Mesodermal cell (in vitro differentiated cells): Measurements from ENCODE around the gene PLD1. TPM values are rescaled to one million over a fixed set of nuclear protein-coding genes. Genes with fewer than 3 reads are reported as not detected.
"Not testable (repeated sequence)": the region's sequence is repeated elsewhere in the genome, so short reads cannot be mapped to it uniquely, and the experiment has no call there.

Experiments used
- H3K27ac ChIP-seq: 2 replicates; pipeline ENCODE4 v1.7.0; 2013; ENCODE audit warnings: mild to moderate bottlenecking, low read depth, low read length, moderate library complexity; ENCODE audit not compliant: severe bottlenecking
- H3K36me3 ChIP-seq: 2 replicates; pipeline ENCODE4 v1.7.1; 2013; ENCODE audit warnings: mild to moderate bottlenecking, low read length, moderate library complexity; ENCODE audit not compliant: control insufficient read depth, insufficient read depth
- H3K4me1 ChIP-seq: one replicate; pipeline ENCODE4 v1.7.1; 2013; ENCODE audit warnings: mild to moderate bottlenecking, low read length; ENCODE audit not compliant: insufficient read depth, control insufficient read depth, poor library complexity, severe bottlenecking
- H3K4me3 ChIP-seq: 2 replicates; pipeline ENCODE4 v1.7.0; 2013; ENCODE audit warnings: low read length, control low read depth, mild to moderate bottlenecking; ENCODE audit not compliant: insufficient read depth, poor library complexity, severe bottlenecking; ENCODE audit errors: extremely low read depth
- H3K9me3 ChIP-seq: 2 replicates; pipeline ENCODE4 v1.7.1; 2013; ENCODE audit warnings: mild to moderate bottlenecking, low read length, moderate library complexity; ENCODE audit not compliant: control insufficient read depth
- WGBS, 2 experiments: methylation state at CpG; one replicate each; pipeline ENCODE4 v1.1.5; 2013; ENCODE audit warnings: missing lambda C conversion rate in 2 of 2; ENCODE audit not compliant: insufficient coverage in 2 of 2; 5-methylcytosine and 5-hydroxymethylcytosine counted together
- polyA plus RNA-seq, 2 experiments: library from polyadenylated mRNA; stranded (reverse); fragments of 50-300 nt; gene quantifications; one replicate each; pipeline ENCODE4 v1.2.3, GENCODE V29; 2013

The PLD1 gene, protein sequence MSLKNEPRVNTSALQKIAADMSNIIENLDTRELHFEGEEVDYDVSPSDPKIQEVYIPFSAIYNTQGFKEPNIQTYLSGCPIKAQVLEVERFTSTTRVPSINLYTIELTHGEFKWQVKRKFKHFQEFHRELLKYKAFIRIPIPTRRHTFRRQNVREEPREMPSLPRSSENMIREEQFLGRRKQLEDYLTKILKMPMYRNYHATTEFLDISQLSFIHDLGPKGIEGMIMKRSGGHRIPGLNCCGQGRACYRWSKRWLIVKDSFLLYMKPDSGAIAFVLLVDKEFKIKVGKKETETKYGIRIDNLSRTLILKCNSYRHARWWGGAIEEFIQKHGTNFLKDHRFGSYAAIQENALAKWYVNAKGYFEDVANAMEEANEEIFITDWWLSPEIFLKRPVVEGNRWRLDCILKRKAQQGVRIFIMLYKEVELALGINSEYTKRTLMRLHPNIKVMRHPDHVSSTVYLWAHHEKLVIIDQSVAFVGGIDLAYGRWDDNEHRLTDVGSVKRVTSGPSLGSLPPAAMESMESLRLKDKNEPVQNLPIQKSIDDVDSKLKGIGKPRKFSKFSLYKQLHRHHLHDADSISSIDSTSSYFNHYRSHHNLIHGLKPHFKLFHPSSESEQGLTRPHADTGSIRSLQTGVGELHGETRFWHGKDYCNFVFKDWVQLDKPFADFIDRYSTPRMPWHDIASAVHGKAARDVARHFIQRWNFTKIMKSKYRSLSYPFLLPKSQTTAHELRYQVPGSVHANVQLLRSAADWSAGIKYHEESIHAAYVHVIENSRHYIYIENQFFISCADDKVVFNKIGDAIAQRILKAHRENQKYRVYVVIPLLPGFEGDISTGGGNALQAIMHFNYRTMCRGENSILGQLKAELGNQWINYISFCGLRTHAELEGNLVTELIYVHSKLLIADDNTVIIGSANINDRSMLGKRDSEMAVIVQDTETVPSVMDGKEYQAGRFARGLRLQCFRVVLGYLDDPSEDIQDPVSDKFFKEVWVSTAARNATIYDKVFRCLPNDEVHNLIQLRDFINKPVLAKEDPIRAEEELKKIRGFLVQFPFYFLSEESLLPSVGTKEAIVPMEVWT
- 15.1 TPM for polyA plus RNA-seq (2013, experiment 1 of 2)
- polyA plus RNA-seq (2013, experiment 2 of 2): 20.3 TPM

DNA sequence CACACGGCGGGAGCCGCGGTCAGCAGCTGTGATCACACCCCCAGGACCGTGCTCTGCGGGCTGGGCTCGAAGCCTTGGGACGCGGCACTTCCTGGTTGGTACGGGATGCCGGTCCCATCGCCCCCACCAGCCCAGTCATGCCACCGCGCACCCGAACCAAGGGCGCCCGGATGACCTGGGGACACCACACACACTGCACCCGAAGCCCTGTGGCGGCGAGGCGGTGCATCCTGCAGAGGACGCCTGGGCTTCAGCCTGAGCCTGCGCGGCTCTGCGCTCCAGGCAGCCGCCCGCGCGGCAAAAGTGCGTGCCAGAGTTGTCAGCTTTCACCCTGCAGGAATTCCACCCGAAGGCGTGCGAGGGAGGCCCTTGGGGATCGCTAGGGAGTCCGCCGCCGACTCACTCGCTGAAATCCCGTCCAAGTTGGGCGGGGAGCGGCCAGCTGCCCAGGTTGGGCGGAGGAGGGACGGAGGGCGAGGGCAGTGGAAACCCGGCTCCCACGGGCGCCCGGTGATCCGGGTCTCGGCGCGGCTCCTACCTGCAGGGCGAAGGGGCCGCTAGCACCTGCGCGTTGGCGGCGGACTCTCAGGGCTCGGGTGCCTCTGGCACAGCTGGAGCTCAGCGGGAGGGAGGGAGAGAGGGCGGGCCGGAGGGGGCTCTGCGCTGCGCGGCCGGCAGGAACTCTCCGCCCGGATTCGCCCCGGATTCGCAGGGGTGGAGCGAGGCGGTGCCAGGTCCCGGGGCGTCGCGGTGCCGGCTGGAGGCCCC, at the start of gene PLD1:
Gene PLD1 (minus strand): TSS at position 623 of the 768 bp plus-strand sequence. CDS start 72,432 bp downstream, outside the sequence.
- Histone ChIP-seq H3K27ac (peak within 1 kb of the TSS; percentile 73), H3K4me3 (peak within 1 kb of the TSS; percentile 71), H3K36me3 (no peaks in the 10 kb centered on the region), H3K4me1 (peaks cover 35% of the 10 kb centered on the region), H3K9me3 (no peaks in the 10 kb centered on the region)
- 0 to 1% methylated on average over 52 to 64 of the region's 78 CpGs for WGBS, 2 experiments

DNA sequence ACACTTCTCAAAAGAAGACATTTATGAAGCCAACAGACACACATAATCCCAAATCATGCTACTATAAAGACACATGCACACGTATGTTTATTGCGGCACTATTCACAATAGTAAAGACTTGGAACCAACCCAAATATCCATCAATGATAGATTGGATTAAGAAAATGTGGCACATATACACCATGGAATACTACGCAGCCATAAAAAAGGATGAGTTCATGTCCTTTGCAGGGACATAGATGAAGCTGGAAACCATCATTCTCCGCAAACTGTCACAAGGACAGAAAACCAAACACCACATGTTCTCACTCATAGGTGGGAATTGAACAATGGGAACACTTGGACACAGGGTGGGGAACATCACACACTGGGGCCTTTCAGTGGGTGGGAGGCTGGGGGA, 48.5 kb upstream of the PLD1 start:
- Histone ChIP-seq H3K4me1 (peaks cover 10% of the 10 kb centered on the region), H3K9me3 (peaks cover 24% of the 10 kb centered on the region)
- not testable (repeated sequence) for H3K4me3 ChIP-seq, H3K27ac ChIP-seq, H3K36me3 ChIP-seq
- WGBS, 2 experiments: no CpG with 5 or more reads among the region's 4 CpGs

DNA sequence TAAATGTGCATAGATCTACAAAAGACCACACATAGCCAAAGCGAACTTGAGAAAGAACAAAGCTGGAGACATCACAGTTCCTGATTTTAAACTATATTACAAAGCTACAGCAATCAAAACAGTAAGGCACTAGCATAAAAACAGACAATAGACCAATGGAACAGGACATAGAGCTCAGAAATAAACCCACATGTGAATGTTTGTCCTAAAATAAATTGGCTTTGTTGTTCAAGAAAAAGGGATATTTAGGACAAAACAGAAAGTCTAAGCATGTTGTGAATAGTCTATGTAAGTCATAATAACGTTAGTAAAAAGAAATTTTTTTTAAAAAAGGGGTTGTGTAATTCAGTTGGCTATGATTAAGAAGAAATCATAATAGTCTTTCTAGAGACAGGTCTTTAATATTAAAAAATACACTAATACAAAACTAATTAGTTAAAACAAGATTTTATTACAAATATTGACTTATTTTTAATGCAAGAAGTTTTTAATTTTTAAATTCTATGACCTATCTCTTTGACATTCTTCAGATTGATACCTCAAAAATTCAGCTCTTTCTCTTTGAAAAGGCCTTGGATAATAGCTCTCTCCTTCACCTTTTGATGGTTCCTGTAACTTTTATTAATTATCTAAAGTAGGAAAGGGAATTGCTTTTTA, 44.5 kb upstream of the PLD1 start:
- Histone ChIP-seq H3K9me3 (peaks cover 41% of the 10 kb centered on the region), H3K4me3 (no peak overlapping the region), H3K4me1 (peaks cover 8% of the 10 kb centered on the region), H3K27ac (no peak overlapping the region), H3K36me3 (no peaks in the 10 kb centered on the region)
- WGBS, 2 experiments: 90 to 100% methylated on average over 1 to 2 of the region's 2 CpGs

DNA sequence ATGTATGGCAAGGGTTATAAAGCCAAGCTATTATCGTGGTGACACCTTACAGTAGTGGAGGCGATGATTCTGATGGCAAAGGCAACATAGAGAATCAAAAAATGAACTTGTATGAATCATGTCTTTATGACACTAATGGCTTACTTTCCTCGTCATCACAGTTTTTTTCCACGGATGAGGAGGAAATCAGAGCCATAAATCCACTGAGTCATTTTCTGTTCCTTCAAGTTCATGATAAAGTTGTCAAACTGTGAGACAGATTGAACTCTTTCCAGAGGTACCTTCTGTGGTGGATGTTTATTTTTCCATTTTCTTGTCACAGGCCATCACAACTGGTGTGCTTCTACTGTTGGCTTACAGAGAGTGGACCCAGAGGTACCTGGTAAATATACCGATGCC, 41.4 kb upstream of the PLD1 start:
- WGBS, 2 experiments: 88 to 96% methylated on average over 4 of the region's 5 CpGs
- no peaks in the 10 kb centered on the region for H3K36me3 ChIP-seq
- H3K27ac ChIP-seq: no peak overlapping the region
- no peak overlapping the region for H3K4me3 ChIP-seq
- peaks cover 21% of the 10 kb centered on the region for H3K4me1 ChIP-seq
- H3K9me3 ChIP-seq: peaks cover 41% of the 10 kb centered on the region

DNA sequence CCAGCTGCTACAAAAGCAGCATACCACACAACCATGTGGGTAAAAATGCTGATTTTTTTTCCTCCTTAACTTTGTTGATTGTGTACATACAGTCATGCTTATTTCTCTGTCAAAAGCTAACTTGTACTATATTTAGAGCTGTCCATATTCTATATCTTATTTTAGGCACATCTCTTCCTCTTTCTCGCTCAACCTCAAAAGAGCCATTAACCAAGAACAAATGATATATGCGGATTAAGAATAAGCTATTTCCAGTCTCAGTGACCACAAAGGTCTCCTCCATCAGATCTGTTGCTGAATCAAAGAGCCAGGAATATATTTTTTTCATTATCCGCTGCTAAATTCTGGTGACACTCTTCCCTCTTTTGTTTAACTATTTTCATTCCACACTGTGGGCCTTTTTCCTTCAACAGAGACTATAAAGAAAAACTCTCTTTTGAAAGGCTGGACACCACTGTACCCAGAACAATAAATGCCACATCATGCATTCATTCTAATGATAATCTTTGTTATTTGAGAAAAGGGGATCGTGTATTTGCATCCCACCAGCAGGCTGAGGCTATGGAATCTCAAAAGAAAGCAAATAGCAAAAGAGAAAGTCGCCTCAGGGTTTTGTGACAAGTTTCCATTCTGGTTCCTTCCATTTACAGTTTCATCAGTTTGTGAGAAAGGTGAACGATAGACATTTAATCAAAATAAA, 40.8 kb upstream of the PLD1 start:
- 81 to 82% methylated on average over 4 to 5 of the region's 6 CpGs for WGBS, 2 experiments
- Histone ChIP-seq H3K36me3 (no peaks in the 10 kb centered on the region), H3K27ac (no peak overlapping the region), H3K9me3 (peaks cover 37% of the 10 kb centered on the region), H3K4me3 (no peak overlapping the region), H3K4me1 (peaks cover 21% of the 10 kb centered on the region)

DNA sequence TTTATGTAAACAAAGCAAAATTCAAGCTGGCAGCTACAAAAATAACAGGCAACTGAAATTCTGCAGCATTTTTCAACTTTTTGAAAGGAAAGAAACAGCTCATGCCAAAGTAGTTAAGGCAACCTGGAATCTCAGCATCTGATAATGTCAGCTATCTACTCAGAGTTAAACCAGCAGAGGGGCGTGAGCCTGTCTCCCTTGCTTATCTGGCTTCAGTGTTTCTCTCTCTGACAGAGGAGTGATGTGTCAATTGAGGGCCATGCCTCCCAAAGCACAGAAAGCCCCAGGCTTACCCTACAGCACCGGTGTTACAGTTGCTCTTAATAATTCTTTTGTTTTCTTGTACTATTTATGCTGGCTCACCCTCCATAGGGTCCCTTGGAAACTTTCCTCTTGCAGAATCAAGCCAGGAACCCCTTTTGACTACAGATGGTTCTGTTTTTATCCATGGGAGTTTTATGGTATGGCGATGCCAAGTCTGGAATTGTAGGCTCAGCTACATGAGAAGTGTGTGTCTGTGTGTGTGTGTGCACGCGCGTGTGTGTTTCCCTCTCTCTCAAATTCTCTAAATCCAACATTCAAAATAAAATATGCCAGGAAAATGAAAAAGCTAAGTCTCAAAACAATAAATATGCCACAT, 40.2 kb upstream of the PLD1 start:
- H3K4me3 ChIP-seq: no peak overlapping the region
- H3K36me3 ChIP-seq: no peaks in the 10 kb centered on the region
- peak overlapping the region; percentile 65 for H3K27ac ChIP-seq
- H3K4me1 ChIP-seq: peaks cover 23% of the 10 kb centered on the region
- 25 to 62% methylated on average over 1 to 2 of the region's 6 CpGs for WGBS, 2 experiments
- H3K9me3 ChIP-seq: peaks cover 31% of the 10 kb centered on the region

DNA sequence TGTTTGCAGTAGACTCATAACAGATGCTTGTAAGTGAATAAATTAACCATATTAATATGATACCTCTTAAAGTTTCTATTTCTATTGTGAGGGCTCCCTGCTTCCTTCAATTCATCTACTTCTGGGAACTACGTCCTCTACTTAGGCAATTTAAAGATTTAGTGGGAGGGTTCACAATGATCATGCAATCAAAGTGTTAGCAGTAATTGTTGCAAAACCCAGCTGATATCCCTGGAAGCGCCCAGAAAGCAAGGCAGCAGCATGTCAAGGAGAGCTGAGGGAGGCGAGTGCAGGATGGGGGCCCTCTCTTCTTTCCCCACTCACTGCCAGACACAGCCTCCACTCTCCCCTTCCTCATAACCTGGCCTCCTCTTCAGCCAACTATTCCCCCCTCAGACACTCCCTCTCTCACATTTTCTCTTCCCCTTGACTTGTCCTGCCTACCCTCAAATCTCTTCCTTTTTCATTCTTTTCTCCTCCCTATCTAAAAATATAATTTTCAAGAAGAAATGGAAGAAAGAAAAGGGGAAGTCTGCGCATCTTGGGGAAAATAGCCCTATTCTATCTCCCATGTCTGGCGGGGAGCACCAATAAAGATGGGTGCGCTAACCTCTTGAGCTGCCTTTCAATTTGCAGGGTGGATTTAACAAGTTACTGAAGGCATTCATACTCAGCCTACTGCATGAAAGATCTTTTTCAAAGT, 39.5 kb upstream of the PLD1 start:
- H3K27ac ChIP-seq: no peak overlapping the region
- no peak overlapping the region for H3K4me3 ChIP-seq
- peaks cover 26% of the 10 kb centered on the region for H3K9me3 ChIP-seq
- 87 to 95% methylated on average over 5 to 6 of the region's 6 CpGs for WGBS, 2 experiments
- H3K4me1 ChIP-seq: peaks cover 25% of the 10 kb centered on the region
- H3K36me3 ChIP-seq: no peaks in the 10 kb centered on the region

DNA sequence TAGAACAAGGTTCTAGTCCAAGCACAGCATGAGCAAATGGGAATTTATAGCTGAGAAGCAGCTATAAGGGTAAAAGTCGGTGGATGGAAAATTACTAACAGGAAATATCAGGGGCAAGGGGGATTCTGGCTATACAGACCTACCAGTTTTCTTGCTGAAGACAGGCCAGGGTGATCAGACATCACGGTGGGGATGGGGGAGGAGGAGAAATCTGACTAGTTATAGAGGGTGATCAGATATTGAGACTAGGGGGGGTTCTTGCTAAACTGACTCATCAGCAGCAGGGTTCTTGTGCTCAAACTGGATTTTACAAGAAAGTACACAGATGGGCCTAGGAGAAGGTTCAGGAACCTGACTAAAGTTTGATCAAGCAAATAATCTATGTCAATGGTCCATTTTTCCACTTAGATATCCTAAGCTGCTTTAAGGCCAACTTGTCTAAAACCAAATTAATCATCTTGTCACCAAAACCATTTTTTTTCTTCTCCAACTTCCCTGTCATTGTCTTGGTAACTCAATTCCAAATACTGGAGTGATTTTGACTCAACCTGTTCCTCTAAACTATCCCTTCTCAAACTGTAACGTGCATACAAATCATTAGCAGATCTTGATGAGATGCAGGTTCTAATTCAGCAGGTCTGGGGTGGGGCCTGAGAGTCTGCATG, 37.4 kb upstream of the PLD1 start:
- Histone ChIP-seq H3K36me3 (no peaks in the 10 kb centered on the region), H3K27ac (no peak overlapping the region), H3K4me3 (no peak overlapping the region), H3K9me3 (peaks cover 7% of the 10 kb centered on the region), H3K4me1 (peaks cover 25% of the 10 kb centered on the region)
- 70 to 100% methylated on average over 2 of the region's 3 CpGs for WGBS, 2 experiments
